Articular chondrocyte of knee joint (primary cell): ENCODE measurements around the gene TFDP1. TPM values are rescaled to one million over a fixed set of nuclear protein-coding genes. Genes with fewer than 3 reads are reported as not detected.

ENCODE experiments used
- total RNA-seq: library from RNA; depleted of rRNA; stranded (reverse); fragments of >200 nt; gene quantifications from 2 replicates; pipeline ENCODE4 v1.2.3, GENCODE V29; 2012

TFDP1 gene, protein sequence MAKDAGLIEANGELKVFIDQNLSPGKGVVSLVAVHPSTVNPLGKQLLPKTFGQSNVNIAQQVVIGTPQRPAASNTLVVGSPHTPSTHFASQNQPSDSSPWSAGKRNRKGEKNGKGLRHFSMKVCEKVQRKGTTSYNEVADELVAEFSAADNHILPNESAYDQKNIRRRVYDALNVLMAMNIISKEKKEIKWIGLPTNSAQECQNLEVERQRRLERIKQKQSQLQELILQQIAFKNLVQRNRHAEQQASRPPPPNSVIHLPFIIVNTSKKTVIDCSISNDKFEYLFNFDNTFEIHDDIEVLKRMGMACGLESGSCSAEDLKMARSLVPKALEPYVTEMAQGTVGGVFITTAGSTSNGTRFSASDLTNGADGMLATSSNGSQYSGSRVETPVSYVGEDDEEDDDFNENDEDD
- 63.8 and 76.5 TPM in 2 replicates for total RNA-seq

DNA sequence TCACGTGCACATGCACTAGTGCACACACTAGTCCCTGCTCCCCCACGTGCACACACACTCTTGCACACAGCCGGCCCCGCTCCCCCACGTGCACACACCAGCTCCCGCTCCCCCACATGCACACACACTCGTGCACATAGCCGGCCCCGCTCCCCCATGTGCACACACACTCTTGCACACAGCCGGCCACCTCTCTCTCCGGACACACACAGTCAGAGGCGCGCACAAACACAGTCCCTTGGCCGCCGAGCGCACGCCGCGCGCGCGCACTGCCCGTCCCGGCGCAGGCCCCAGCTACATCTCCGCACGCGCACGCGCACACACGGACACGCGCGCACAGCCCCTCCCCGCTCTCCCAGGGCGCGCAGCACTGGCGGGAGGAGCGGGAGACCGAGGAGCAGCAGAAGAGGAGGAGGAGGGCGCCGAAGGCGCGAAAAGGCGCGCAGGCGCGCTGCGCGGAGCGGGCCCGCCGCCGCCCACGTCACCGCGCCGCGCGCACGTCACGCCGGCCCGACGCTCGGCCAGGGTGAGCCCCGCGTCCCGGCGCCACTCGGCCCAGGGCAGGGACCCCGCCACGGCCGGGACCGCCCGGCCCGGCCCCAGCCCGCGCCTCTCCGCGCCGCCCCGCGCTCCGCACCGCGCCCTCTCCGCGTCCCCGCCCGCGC is at the start of gene TFDP1:
TFDP1 (plus strand) TSS at position 549 of the 665 bp plus-strand sequence. CDS start 1,085 bp downstream, outside the sequence.

GRCh38 chr13:113657851-113658741 is 73.5 kb downstream of the TFDP1 start, which contains the start of gene ATP4B:
ATP4B (minus strand) TSS chr13:113658198; CDS start chr13:113658144, 54 bp downstream.

DNA sequence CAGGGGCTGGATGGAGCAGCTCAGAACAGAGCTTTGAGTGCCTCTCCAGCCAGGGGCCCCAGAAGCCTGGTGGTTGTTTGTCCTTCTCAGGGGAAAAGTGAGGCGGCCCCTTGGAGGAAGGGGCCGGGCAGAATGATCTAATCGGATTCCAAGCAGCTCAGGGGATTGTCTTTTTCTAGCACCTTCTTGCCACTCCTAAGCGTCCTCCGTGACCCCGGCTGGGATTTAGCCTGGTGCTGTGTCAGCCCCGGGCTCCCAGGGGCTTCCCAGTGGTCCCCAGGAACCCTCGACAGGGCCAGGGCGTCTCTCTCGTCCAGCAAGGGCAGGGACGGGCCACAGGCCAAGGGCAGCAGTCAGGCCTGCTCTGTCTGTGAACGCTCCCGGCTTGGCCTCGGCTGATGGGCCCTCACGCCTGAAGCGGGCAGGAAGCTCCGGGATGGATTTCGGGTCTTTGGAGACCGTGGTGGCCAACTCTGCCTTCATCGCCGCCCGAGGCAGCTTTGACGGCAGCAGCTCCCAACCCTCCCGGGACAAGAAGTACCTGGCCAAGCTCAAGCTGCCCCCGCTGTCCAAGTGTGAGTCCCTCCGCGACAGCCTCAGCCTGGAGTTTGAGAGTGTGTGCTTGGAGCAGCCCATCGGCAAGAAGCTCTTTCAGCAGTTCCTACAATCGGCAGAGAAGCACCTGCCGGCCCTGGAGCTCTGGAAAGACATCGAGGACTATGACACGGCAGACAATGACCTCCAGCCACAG is 82.6 kb downstream of the TFDP1 start, which contains the start of gene GRK1:
GRK1 (plus strand) TSS at position 269 of the 751 bp plus-strand sequence; CDS start at position 437, 168 bp downstream.

Other genes starting within 250 kb of the TFDP1 start
- 2.1 and 3.2 TPM in 2 replicates for gene GRTP1, start 220.6 kb upstream of the TFDP1 start, total RNA-seq
- 2.4 and 4.2 TPM in 2 replicates for gene ADPRHL1, start 131.3 kb upstream of the TFDP1 start, total RNA-seq
- gene DCUN1D2, start 94.0 kb upstream of the TFDP1 start, total RNA-seq = 11.8 and 12.0 TPM in 2 replicates
- not detected in 2 replicates for gene ATP4B, start 73.4 kb downstream of the TFDP1 start, total RNA-seq
- gene GRK1, start 82.5 kb downstream of the TFDP1 start, total RNA-seq = under 0.01 TPM in 1 of 2 replicates, not detected in the other
- 9.3 and 12.2 TPM in 2 replicates for gene TMEM255B, start 174.5 kb downstream of the TFDP1 start, total RNA-seq